ENCODE measurements around the gene TNFRSF11A. TPM values are rescaled to one million over a fixed set of nuclear protein-coding genes. Genes with fewer than 3 reads are reported as not detected.

TNFRSF11A gene
- total and polyA plus RNA-seq, 4 donors: 0.38 to 9.1 (median 4.8) TPM

DNA sequence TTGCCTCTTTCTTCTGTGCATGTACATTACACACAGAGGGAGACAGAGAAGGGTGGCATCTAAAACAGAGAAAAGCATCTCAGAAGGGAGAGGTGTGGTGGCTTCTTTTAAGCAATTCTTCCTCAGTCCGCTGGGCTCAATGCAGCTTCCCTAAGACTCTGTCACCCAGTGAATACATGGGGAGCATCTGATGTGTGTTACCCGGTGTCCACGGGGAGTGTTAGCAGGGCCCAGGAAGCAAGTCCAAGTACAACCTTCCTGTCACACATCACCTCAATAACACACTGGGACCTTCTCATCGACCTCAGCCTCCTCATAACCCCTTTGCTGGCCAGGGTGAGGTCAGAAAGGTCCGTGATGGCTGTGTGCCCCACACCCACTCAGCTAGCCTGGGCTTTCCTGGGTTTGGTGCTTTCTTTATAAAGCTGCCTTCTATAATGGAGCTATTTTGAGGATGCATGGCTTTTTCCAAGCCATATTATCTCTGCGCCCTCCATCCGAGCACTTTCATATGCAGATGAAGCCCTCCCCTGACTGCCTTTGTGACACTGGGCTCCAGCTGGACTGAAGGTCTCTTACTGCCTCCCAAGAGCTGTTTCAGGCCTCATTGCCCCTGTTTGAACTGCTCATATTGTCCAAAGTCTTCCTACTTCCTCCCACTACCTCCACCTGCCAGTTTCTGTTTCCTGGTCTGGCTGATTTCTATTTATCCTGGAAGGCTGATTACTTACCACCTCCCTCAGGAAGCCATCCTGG, 21.4 kb downstream of the TNFRSF11A start:
- H3K4me3 ChIP-seq (ENCODE audit: low read length in 2 of 2): no peak overlapping the region
- no peaks in the 10 kb centered on the region for H3K4me1 ChIP-seq (ENCODE audit: control insufficient read depth in 1 of 2, insufficient read depth in 2 of 2, low read length in 2 of 2)
- H3K9me3 ChIP-seq (ENCODE audit: control insufficient read depth, low read length): no peaks in the 10 kb centered on the region
- intact Hi-C loops (cut with DNase I): no loop called here
- no peaks in the 10 kb centered on the region for H3K36me3 ChIP-seq (ENCODE audit: control insufficient read depth in 1 of 2, insufficient read depth in 2 of 2, low read length in 1 of 2)
- 78 to 81% methylated on average over 7 of the region's 7 CpGs for WGBS, 2 donors
- DNase-seq (no peak), ATAC-seq (ENCODE audit: low FRiP score) (no peak)
- no peak overlapping the region for H3K27ac ChIP-seq (ENCODE audit: low read depth in 1 of 2, low read length in 2 of 2)
- H3K27me3 ChIP-seq (ENCODE audit: control insufficient read depth in 1 of 2, insufficient read depth in 2 of 2, low read length in 1 of 2): no peaks in the 10 kb centered on the region

DNA sequence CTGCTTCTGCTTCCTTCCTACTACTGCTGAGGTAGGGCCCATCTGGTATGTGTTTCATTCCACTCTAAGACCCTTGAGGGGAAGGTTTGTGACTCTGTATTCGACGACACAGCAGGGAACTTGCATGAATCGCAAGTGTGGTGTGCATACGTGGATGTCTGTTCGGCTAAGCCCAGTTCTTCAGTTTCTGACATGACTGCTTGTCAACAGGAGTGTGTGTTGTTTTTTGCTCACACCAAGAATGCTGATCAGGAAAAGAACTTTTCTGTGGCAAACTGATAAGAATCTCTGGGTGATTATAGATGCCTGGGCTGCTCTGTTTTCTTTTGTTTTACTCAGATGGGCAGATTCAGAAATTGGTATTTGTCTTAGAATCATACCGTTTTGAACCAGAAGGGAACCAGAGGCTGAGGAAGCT, 22.0 kb downstream of the TNFRSF11A start:
- Histone ChIP-seq H3K4me3 (ENCODE audit: low read length in 2 of 2) (no peak overlapping the region), H3K36me3 (ENCODE audit: control insufficient read depth in 1 of 2, insufficient read depth in 2 of 2, low read length in 1 of 2) (no peaks in the 10 kb centered on the region), H3K27ac (ENCODE audit: low read depth in 1 of 2, low read length in 2 of 2) (no peak overlapping the region), H3K9me3 (ENCODE audit: control insufficient read depth, low read length) (no peaks in the 10 kb centered on the region), H3K4me1 (ENCODE audit: control insufficient read depth in 1 of 2, insufficient read depth in 2 of 2, low read length in 2 of 2) (no peaks in the 10 kb centered on the region), H3K27me3 (ENCODE audit: control insufficient read depth in 1 of 2, insufficient read depth in 2 of 2, low read length in 1 of 2) (no peaks in the 10 kb centered on the region)
- intact Hi-C loops (cut with DNase I): no loop called here
- DNase-seq: no peak
- ATAC-seq (ENCODE audit: low FRiP score): no peak
- whole genome bisulfite sequencing, 2 donors: 66 to 68% methylated on average over 6 of the region's 6 CpGs

GRCh38 chr18:62348474-62348873, 23.4 kb downstream of the TNFRSF11A start:
- intact Hi-C loops (cut with DNase I): no loop called here
- 71 to 79% methylated on average over 4 of the region's 4 CpGs for WGBS, 2 donors

DNA sequence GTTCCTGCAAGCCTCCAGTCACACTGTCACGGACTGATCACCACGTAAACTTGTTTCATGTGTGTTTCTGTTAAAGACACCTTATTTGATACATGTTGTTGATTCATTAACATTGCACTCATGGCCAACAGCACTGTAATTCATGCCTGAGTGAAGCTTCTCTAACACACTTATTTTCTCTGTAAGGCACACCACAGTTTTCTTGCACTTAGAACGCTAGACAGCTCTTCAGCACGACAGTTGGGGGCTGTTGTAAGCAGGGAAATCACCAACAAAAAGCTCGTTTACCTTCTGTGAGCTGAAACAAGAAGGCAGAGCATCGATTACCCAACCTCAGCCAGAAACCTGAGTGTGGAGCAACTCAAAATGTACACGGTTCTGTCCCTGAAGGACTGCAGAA, 28.1 kb downstream of the TNFRSF11A start:
- Histone ChIP-seq H3K9me3 (ENCODE audit: control insufficient read depth, low read length) (no peaks in the 10 kb centered on the region), H3K4me1 (ENCODE audit: control insufficient read depth in 1 of 2, insufficient read depth in 2 of 2, low read length in 2 of 2) (peaks cover 0 to 2% of the 10 kb centered on the region in 2 donors), H3K36me3 (ENCODE audit: control insufficient read depth in 1 of 2, insufficient read depth in 2 of 2, low read length in 1 of 2) (no peaks in the 10 kb centered on the region), H3K4me3 (ENCODE audit: low read length in 2 of 2) (no peak overlapping the region), H3K27ac (ENCODE audit: low read depth in 1 of 2, low read length in 2 of 2) (no peak overlapping the region), H3K27me3 (ENCODE audit: control insufficient read depth in 1 of 2, insufficient read depth in 2 of 2, low read length in 1 of 2) (no peaks in the 10 kb centered on the region)
- DNase-seq: no peak
- intact Hi-C loops (cut with DNase I): no loop called here
- 76 to 81% methylated on average over 7 of the region's 7 CpGs for WGBS, 2 donors
- ATAC-seq (ENCODE audit: low FRiP score): no peak

More at GRCh38 chr18:62348474-62348873, 23.4 kb downstream of the TNFRSF11A start:
- DNase-seq: no peak
- H3K4me3 ChIP-seq (ENCODE audit: low read length in 2 of 2): no peak overlapping the region
- no peaks in the 10 kb centered on the region for H3K27me3 ChIP-seq (ENCODE audit: control insufficient read depth in 1 of 2, insufficient read depth in 2 of 2, low read length in 1 of 2)
- H3K27ac ChIP-seq (ENCODE audit: low read depth in 1 of 2, low read length in 2 of 2): no peak overlapping the region
- H3K9me3 ChIP-seq (ENCODE audit: control insufficient read depth, low read length): no peaks in the 10 kb centered on the region
- no peaks in the 10 kb centered on the region for H3K36me3 ChIP-seq (ENCODE audit: control insufficient read depth in 1 of 2, insufficient read depth in 2 of 2, low read length in 1 of 2)
- ATAC-seq (ENCODE audit: low FRiP score): no peak
- peaks cover 0 to 2% of the 10 kb centered on the region in 2 donors for H3K4me1 ChIP-seq (ENCODE audit: control insufficient read depth in 1 of 2, insufficient read depth in 2 of 2, low read length in 2 of 2)

DNA sequence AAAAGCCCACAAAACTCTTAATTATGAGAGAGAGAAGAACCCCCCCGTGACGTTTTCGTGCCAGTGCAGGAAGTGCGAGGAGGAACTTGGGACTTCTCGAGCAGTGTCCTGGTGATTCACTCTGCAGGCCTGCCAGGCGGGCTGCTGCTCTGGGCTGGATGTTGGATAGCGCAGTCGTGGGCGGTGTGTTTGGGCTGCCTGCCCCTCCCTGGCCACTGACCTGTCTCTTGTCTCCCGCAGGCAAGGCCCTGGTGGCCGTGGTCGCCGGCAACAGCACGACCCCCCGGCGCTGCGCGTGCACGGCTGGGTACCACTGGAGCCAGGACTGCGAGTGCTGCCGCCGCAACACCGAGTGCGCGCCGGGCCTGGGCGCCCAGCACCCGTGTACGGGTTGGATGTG, 29.0 kb downstream of the TNFRSF11A start:
- peak in 1 of 2 donors; percentile 50 for DNase-seq

GRCh38 chr18:62357079-62357719, 32.1 kb downstream of the TNFRSF11A start:
- H3K36me3 ChIP-seq (ENCODE audit: control insufficient read depth in 1 of 2, insufficient read depth in 2 of 2, low read length in 1 of 2): no peaks in the 10 kb centered on the region
- WGBS, 2 donors: 87 to 90% methylated on average over 5 of the region's 5 CpGs
- H3K27ac ChIP-seq (ENCODE audit: low read depth in 1 of 2, low read length in 2 of 2): no peak overlapping the region
- intact Hi-C loops (cut with DNase I): no loop called here
- ATAC-seq (ENCODE audit: low FRiP score) (no peak), DNase-seq (no peak)
- H3K9me3 ChIP-seq (ENCODE audit: control insufficient read depth, low read length): no peaks in the 10 kb centered on the region
- H3K4me1 ChIP-seq (ENCODE audit: control insufficient read depth in 1 of 2, insufficient read depth in 2 of 2, low read length in 2 of 2): peaks cover 0 to 2% of the 10 kb centered on the region in 2 donors
- no peaks in the 10 kb centered on the region for H3K27me3 ChIP-seq (ENCODE audit: control insufficient read depth in 1 of 2, insufficient read depth in 2 of 2, low read length in 1 of 2)
- no peak overlapping the region for H3K4me3 ChIP-seq (ENCODE audit: low read length in 2 of 2)

More for the DNA sequence above, 29.0 kb downstream of the TNFRSF11A start:
- Histone ChIP-seq H3K27ac (ENCODE audit: low read depth in 1 of 2, low read length in 2 of 2) (no peak overlapping the region), H3K4me3 (ENCODE audit: low read length in 2 of 2) (no peak overlapping the region), H3K4me1 (ENCODE audit: control insufficient read depth in 1 of 2, insufficient read depth in 2 of 2, low read length in 2 of 2) (peaks cover 0 to 2% of the 10 kb centered on the region in 2 donors), H3K36me3 (ENCODE audit: control insufficient read depth in 1 of 2, insufficient read depth in 2 of 2, low read length in 1 of 2) (no peaks in the 10 kb centered on the region), H3K9me3 (ENCODE audit: control insufficient read depth, low read length) (no peaks in the 10 kb centered on the region), H3K27me3 (ENCODE audit: control insufficient read depth in 1 of 2, insufficient read depth in 2 of 2, low read length in 1 of 2) (no peaks in the 10 kb centered on the region)
- intact Hi-C loops (cut with DNase I): no loop called here
- no peak for ATAC-seq (ENCODE audit: low FRiP score)
- 92 to 95% methylated on average over 29 of the region's 29 CpGs for WGBS, 2 donors

DNA sequence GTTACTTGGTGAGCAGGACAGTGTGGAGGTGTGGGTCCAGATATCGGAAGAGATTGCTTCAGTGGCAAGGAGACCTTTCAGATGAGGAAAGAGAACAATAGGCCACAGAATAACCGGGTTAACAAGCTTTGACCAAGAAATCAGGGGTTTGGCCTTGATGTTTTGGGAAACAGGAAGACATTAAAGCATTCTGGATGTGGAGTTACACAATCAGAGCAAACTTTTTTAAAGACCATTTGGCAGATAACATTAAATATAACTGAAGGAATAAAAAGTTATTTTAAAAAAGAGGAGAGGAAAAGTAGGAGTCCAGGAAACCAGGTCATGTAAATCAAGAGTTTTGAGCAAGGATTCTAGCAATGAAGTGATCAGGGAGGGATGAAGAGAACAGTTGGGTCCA, 35.7 kb downstream of the TNFRSF11A start:
- no peaks in the 10 kb centered on the region for H3K27me3 ChIP-seq (ENCODE audit: control insufficient read depth in 1 of 2, insufficient read depth in 2 of 2, low read length in 1 of 2)
- no peak for DNase-seq
- H3K4me3 ChIP-seq (ENCODE audit: low read length in 2 of 2): no peak overlapping the region
- no peaks in the 10 kb centered on the region for H3K36me3 ChIP-seq (ENCODE audit: control insufficient read depth in 1 of 2, insufficient read depth in 2 of 2, low read length in 1 of 2)
- no peak overlapping the region for H3K27ac ChIP-seq (ENCODE audit: low read depth in 1 of 2, low read length in 2 of 2)
- H3K4me1 ChIP-seq (ENCODE audit: control insufficient read depth in 1 of 2, insufficient read depth in 2 of 2, low read length in 2 of 2): no peaks in the 10 kb centered on the region
- intact Hi-C loops (cut with DNase I): no loop called here
- ATAC-seq (ENCODE audit: low FRiP score): no peak
- no peaks in the 10 kb centered on the region for H3K9me3 ChIP-seq (ENCODE audit: control insufficient read depth, low read length)
- WGBS, 2 donors: 85 to 87% methylated on average over 2 of the region's 2 CpGs

GRCh38 chr18:62361288-62361687, 36.2 kb downstream of the TNFRSF11A start:
- no peak for DNase-seq
- no peaks in the 10 kb centered on the region for H3K36me3 ChIP-seq (ENCODE audit: control insufficient read depth in 1 of 2, insufficient read depth in 2 of 2, low read length in 1 of 2)
- no peaks in the 10 kb centered on the region for H3K27me3 ChIP-seq (ENCODE audit: control insufficient read depth in 1 of 2, insufficient read depth in 2 of 2, low read length in 1 of 2)
- H3K4me3 ChIP-seq (ENCODE audit: low read length in 2 of 2): no peak overlapping the region
- intact Hi-C loops (cut with DNase I): no loop called here
- H3K9me3 ChIP-seq (ENCODE audit: control insufficient read depth, low read length): no peaks in the 10 kb centered on the region
- H3K4me1 ChIP-seq (ENCODE audit: control insufficient read depth in 1 of 2, insufficient read depth in 2 of 2, low read length in 2 of 2): no peaks in the 10 kb centered on the region
- H3K27ac ChIP-seq (ENCODE audit: low read depth in 1 of 2, low read length in 2 of 2): no peak overlapping the region
- no peak for ATAC-seq (ENCODE audit: low FRiP score)
- WGBS, 2 donors: 92 to 93% methylated on average over 7 of the region's 7 CpGs

DNA sequence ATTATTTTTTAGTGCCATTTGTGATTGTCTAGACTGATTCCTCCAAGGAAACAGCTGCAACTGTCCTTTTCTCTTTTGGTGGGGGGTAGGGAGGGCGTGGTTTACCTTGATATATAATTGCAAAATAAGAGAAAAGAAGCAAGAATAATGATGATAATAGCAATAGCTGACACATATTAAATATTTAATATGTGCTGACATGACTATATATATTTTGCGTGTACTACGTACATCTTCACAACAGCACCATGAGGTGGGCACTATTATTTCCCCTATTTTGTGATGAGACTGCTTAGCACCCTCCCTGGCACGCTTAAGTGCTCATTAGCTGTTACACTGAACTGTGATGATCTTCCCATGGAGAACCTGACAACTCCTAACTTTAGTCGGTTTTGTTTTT, 39.4 kb downstream of the TNFRSF11A start:
- H3K27ac ChIP-seq (ENCODE audit: low read depth in 1 of 2, low read length in 2 of 2): no peak overlapping the region
- H3K9me3 ChIP-seq (ENCODE audit: control insufficient read depth, low read length): no peaks in the 10 kb centered on the region
- no peaks in the 10 kb centered on the region for H3K36me3 ChIP-seq (ENCODE audit: control insufficient read depth in 1 of 2, insufficient read depth in 2 of 2, low read length in 1 of 2)
- ATAC-seq (ENCODE audit: low FRiP score) (no peak), DNase-seq (no peak)
- H3K27me3 ChIP-seq (ENCODE audit: control insufficient read depth in 1 of 2, insufficient read depth in 2 of 2, low read length in 1 of 2): no peaks in the 10 kb centered on the region
- no peaks in the 10 kb centered on the region for H3K4me1 ChIP-seq (ENCODE audit: control insufficient read depth in 1 of 2, insufficient read depth in 2 of 2, low read length in 2 of 2)
- no peak overlapping the region for H3K4me3 ChIP-seq (ENCODE audit: low read length in 2 of 2)
- intact Hi-C loops (cut with DNase I): no loop called here
- 89 to 91% methylated on average over 5 of the region's 5 CpGs for WGBS, 2 donors
